Neural cell (in vitro differentiated cells): ENCODE data around the gene CTSH. TPM values are rescaled to one million over a fixed set of nuclear protein-coding genes. Genes with fewer than 3 reads are reported as not detected.

ENCODE experiments used
- H2AFZ ChIP-seq: fragments of 200-600, 300-800 bp; sonication (generic), shearing (Covaris generic); 2 replicates; pipeline ENCODE4 v1.6.0; 2014; ENCODE audit warnings: low read depth, mild to moderate bottlenecking, antibody characterized with exemption, low read length, moderate library complexity
- H3F3A ChIP-seq: fragments of 200-600 bp; shearing (Covaris generic); 2 replicates; pipeline ENCODE4 v1.6.1; 2016; ENCODE audit warnings: mild to moderate bottlenecking, moderate library complexity, mixed read lengths, antibody characterized with exemption, low read length; ENCODE audit not compliant: insufficient read depth, poor library complexity, severe bottlenecking
- H3K27ac ChIP-seq: fragments of 200-600, 300-800 bp; sonication (generic), shearing (Covaris generic); 2 replicates; pipeline ENCODE4 v1.5.1; 2014; ENCODE audit warnings: mild to moderate bottlenecking, low read length, moderate library complexity
- H3K27me3 ChIP-seq: fragments of 300-800, 200-600 bp; sonication (generic), shearing (Covaris generic); 2 replicates; pipeline ENCODE4 v1.6.0; 2014; ENCODE audit warnings: mild to moderate bottlenecking, low read depth, low read length, moderate library complexity; ENCODE audit not compliant: insufficient read depth
- H3K36me3 ChIP-seq: fragments of 300-800, 200-600 bp; sonication (generic), shearing (Covaris generic); 2 replicates; pipeline ENCODE4 v1.5.1; 2014; ENCODE audit warnings: mild to moderate bottlenecking, antibody characterized with exemption, low read length, moderate library complexity; ENCODE audit not compliant: insufficient read depth
- H3K4me2 ChIP-seq: fragments of 300-800, 200-600 bp; sonication (generic), shearing (Covaris generic); 2 replicates; pipeline ENCODE4 v1.6.0; 2014; ENCODE audit warnings: mild to moderate bottlenecking, low read length
- H3K4me3 ChIP-seq: fragments of 300-800, 200-600 bp; sonication (generic), shearing (Covaris generic); 2 replicates; pipeline ENCODE4 v1.5.1; 2014; ENCODE audit warnings: mild to moderate bottlenecking, low read length, moderate library complexity
- H3K79me2 ChIP-seq: fragments of 200-600 bp; shearing (Covaris generic); replicated peaks from 2 replicates; pipeline ENCODE4 v1.6.0; 2014; ENCODE audit warnings: mild to moderate bottlenecking, low read length, moderate library complexity; ENCODE audit not compliant: insufficient read depth
- H3K9ac ChIP-seq: fragments of 300-800, 200-600 bp; sonication (generic), shearing (Covaris generic); 2 replicates; pipeline ENCODE4 v1.6.1; 2016; ENCODE audit warnings: mild to moderate bottlenecking, low read length, mixed read lengths
- H3K9me2 ChIP-seq: fragments of 200-600 bp; shearing (Covaris generic); 2 replicates; pipeline ENCODE4 v1.6.1; 2016; ENCODE audit warnings: mild to moderate bottlenecking, low read length, mixed read lengths; ENCODE audit not compliant: insufficient read depth
- H3K9me3 ChIP-seq: fragments of 200-600, 300-800 bp; sonication (generic), shearing (Covaris generic); 2 replicates; pipeline ENCODE4 v1.6.1; 2016; ENCODE audit warnings: mild to moderate bottlenecking, mixed run types, low read length, moderate library complexity, mixed read lengths
- H4K20me1 ChIP-seq: fragments of 200-600 bp; shearing (Covaris generic); 2 replicates; pipeline ENCODE4 v1.6.1; 2016; ENCODE audit warnings: mild to moderate bottlenecking, mixed run types; ENCODE audit not compliant: insufficient read depth
- CTCF ChIP-seq: fragments of 450-650 bp; IDR thresholded peaks from 2 replicates; pipeline ENCODE4 v1.5.1; 2014; ENCODE audit warnings: antibody characterized with exemption, mild to moderate bottlenecking, moderate library complexity; ENCODE audit not compliant: poor library complexity, severe bottlenecking
- EP300 ChIP-seq: fragments of 450-650 bp; conservative IDR thresholded peaks from 2 replicates; pipeline ENCODE4 v1.6.1; 2014; ENCODE audit warnings: antibody characterized with exemption, mild to moderate bottlenecking, moderate library complexity; ENCODE audit not compliant: poor library complexity, severe bottlenecking
- EZH2 ChIP-seq: fragments of 200-600, 300-800 bp; shearing (Covaris generic), sonication (generic); IDR thresholded peaks from 2 replicates; pipeline ENCODE4 v1.6.1; 2014; ENCODE audit warnings: antibody characterized with exemption, low read length, borderline replicate concordance, mild to moderate bottlenecking; ENCODE audit not compliant: insufficient read depth, poor library complexity, severe bottlenecking
- MXI1 ChIP-seq: fragments of 450-650 bp; conservative IDR thresholded peaks from 2 replicates; pipeline ENCODE4 v1.6.1; 2014; ENCODE audit warnings: antibody characterized with exemption, mild to moderate bottlenecking; ENCODE audit not compliant: poor library complexity, severe bottlenecking
- POLR2AphosphoS5 ChIP-seq: IDR thresholded peaks from 2 replicates; pipeline ENCODE4 v1.6.1; 2012
- RAD21 ChIP-seq: fragments of 450-650 bp; conservative IDR thresholded peaks from 2 replicates; pipeline ENCODE4 v1.6.1; 2014; ENCODE audit warnings: antibody characterized with exemption, mild to moderate bottlenecking, moderate library complexity
- REST ChIP-seq: IDR thresholded peaks from 2 replicates; pipeline ENCODE4 v1.6.1; 2012; ENCODE audit warnings: borderline replicate concordance
- SMC3 ChIP-seq: fragments of 450-650 bp; conservative IDR thresholded peaks from 2 replicates; pipeline ENCODE4 v1.6.1; 2014; ENCODE audit warnings: antibody characterized with exemption, mild to moderate bottlenecking, moderate library complexity; ENCODE audit not compliant: poor library complexity
- TAF1 ChIP-seq: IDR thresholded peaks from 2 replicates; pipeline ENCODE4 v1.6.1; 2012; ENCODE audit warnings: low read depth
- polyA plus RNA-seq: library from polyadenylated mRNA; depleted of rRNA; stranded (reverse); fragments of >200 nt; gene quantifications from 2 replicates; pipeline ENCODE4 v1.2.3, GENCODE V29; 2014

CTSH gene
- polyA plus RNA-seq, 1 donor from 2014 or later, result 3.3 TPM

- Histone ChIP-seq H3K79me2 (no peaks in the 10 kb centered on the region), H3K9me3 (no peaks in the 10 kb centered on the region), H4K20me1 (no peaks in the 10 kb centered on the region), H3K9me2 (no peaks in the 10 kb centered on the region), H3K9ac (no peak overlapping the region), H3K4me3 (no peak overlapping the region), H3K36me3 (peaks cover 8% of the 10 kb centered on the region), H3K27ac (no peak overlapping the region), H3K4me2 (no peak overlapping the region), H3K27me3 (no peaks in the 10 kb centered on the region), H2AFZ (no peak overlapping the region), H3F3A (no peaks in the 10 kb centered on the region)
- TF ChIP-seq CTCF (no peak), RAD21 (no peak), REST (no peak), TAF1 (no peak), EP300 (no peak), SMC3 (no peak), POLR2AphosphoS5 (no peak), MXI1 (no peak), EZH2 (no peak)
Measured at GRCh38 chr15:78984041-78984440, 39.2 kb upstream of the CTSH start.

- no peak overlapping the region for H3K9ac ChIP-seq
Measured at GRCh38 chr15:78983146-78983918, 38.5 kb upstream of the CTSH start.

More at GRCh38 chr15:78983146-78983918, 38.5 kb upstream of the CTSH start:
- no peaks in the 10 kb centered on the region for H3K9me3 ChIP-seq
- no peaks in the 10 kb centered on the region for H3K9me2 ChIP-seq
- H3K27me3 ChIP-seq, result no peaks in the 10 kb centered on the region
- no peak overlapping the region for H3K4me2 ChIP-seq
- H4K20me1 ChIP-seq, result no peaks in the 10 kb centered on the region
- no peak overlapping the region for H3K27ac ChIP-seq
- H3F3A ChIP-seq, result no peaks in the 10 kb centered on the region
- no peaks in the 10 kb centered on the region for H3K79me2 ChIP-seq
- TF ChIP-seq SMC3 (no peak), RAD21 (no peak), MXI1 (no peak), EP300 (no peak), TAF1 (no peak), EZH2 (no peak), REST (no peak), POLR2AphosphoS5 (no peak), CTCF (no peak)
- H3K4me3 ChIP-seq, result no peak overlapping the region
- no peak overlapping the region for H2AFZ ChIP-seq
- peaks cover 8% of the 10 kb centered on the region for H3K36me3 ChIP-seq
